GM13977 (cell line): ENCODE measurements around the gene MYOM1.
"Not testable (repeated sequence)": the region's sequence is repeated elsewhere in the genome, so short reads cannot be mapped to it uniquely, and the experiment has no call there.

ENCODE experiments used
- DNase-seq: peaks from one replicate; pipeline ENCODE4 v3.0.0; 2012; ENCODE audit warnings: low spot score
- in situ Hi-C: fragments of 300-500 bp; cut with MboI; formaldehyde crosslinking; loops from one replicate; pipeline ENCODE4 v1.12.0; 2022; ENCODE audit warnings: low sequenced_read_pairs, low pct_unique_long_range_greater_than_20kb, mixed read lengths, inconsistent platforms; ENCODE audit not compliant: unreplicated experiment
- TF ChIP-seq, protein P1 (sequence below): IDR thresholded peaks from 2 replicates; pipeline ENCODE4 v1.5.1; 2012; ENCODE audit warnings: mild to moderate bottlenecking, control low read depth; ENCODE audit not compliant: insufficient read depth; ENCODE audit errors: extremely low read depth, missing control alignments

Gene MYOM1

DNA sequence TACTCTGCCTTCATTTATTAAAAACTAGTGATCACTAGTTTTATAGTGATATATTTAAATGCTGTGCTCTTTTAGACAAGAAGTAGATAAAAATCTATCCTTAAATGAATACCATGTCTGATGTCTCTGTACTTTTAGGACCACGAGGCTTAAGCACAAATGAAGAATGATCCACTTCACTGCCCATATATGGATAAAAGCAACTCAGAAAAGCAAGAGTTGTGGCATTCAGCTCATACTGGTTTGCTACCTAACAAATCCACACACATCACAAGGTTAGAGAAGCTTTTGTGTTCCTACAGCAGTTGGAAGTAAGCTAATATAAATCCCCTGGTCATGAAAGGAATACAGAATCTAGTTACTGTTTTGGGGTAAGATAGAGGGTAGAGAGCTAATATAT, 134.2 kb downstream of the MYOM1 start:
- no peak for DNase-seq
- in situ Hi-C loops: no loop called here
- TF ChIP-seq, protein P1, sequence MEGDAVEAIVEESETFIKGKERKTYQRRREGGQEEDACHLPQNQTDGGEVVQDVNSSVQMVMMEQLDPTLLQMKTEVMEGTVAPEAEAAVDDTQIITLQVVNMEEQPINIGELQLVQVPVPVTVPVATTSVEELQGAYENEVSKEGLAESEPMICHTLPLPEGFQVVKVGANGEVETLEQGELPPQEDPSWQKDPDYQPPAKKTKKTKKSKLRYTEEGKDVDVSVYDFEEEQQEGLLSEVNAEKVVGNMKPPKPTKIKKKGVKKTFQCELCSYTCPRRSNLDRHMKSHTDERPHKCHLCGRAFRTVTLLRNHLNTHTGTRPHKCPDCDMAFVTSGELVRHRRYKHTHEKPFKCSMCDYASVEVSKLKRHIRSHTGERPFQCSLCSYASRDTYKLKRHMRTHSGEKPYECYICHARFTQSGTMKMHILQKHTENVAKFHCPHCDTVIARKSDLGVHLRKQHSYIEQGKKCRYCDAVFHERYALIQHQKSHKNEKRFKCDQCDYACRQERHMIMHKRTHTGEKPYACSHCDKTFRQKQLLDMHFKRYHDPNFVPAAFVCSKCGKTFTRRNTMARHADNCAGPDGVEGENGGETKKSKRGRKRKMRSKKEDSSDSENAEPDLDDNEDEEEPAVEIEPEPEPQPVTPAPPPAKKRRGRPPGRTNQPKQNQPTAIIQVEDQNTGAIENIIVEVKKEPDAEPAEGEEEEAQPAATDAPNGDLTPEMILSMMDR: no peak

- TF ChIP-seq, protein P1: no peak
- in situ Hi-C loops: no loop called here
- DNase-seq: no peak
Observed at GRCh38 chr18:3084206-3084605, 135.6 kb downstream of the MYOM1 start.

DNA sequence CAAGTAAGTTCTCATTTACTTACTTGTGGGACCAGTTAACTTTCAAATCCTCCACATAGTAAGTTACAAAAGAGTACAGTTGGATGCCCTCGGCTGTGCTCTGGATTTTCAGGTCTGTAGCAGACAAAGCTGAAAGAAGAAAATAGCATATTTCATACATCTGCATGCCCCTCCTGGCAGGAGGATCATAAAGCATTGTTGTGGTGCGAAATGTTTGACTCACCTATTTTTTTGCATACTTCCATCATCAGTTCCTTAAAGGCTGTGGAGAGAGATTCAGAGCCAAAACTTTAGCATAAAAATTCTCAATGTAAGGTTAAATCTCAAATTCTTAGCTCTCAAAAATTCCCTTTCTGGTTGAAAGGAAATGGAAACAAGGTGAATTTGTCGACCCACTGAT, 136.0 kb downstream of the MYOM1 start:
- no peak for DNase-seq
- TF ChIP-seq, protein P1: no peak
- in situ Hi-C loops: no loop called here

DNA sequence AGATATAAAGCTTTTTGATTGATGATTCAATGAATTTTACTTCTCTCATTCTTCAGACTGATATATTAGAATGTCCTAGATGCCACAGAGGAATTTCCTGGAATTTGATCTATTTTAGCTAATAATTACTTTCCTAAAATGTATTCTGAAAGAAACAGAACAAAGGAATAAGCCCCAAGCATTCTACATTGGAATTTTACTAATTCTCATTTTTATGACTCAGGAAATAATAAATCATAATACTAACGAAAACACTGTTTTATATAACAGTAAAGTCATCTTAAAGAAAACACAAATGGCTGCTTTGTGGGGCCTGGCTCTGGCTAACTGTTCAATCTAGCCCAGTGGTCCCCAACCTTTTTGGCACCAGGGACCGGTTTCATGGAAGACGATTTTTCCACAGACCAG, 138.2 kb downstream of the MYOM1 start:
- DNase-seq: no peak
- in situ Hi-C loops: no loop called here
- TF ChIP-seq, protein P1: no peak

DNA sequence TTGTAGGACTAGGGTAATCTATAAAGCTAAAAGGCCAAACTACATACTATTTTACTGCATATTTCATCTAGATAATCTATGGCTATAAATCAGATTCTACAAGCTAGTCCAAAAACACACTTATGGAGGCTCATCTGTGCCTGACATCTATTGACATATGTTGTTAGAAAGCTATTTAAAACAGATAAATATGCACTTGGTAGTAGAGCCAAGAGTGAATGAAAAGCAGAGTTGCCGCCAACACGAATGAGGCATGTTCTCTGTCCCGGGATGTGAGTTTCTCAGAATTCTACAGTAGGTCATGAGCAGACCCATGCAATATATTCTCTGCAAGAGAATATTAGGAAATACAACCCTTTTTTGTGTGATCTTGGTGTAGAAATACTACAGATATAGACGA, 140.1 kb downstream of the MYOM1 start:
- DNase-seq: no peak
- TF ChIP-seq, protein P1: no peak
- in situ Hi-C loops: no loop called here

- TF ChIP-seq, protein P1: no peak
- in situ Hi-C loops: no loop called here
- no peak for DNase-seq
Observed at GRCh38 chr18:3075491-3075890, 144.3 kb downstream of the MYOM1 start.

GRCh38 chr18:3074087-3074486, 145.7 kb downstream of the MYOM1 start:
- in situ Hi-C loops: no loop called here
- TF ChIP-seq, protein P1: no peak
- no peak for DNase-seq

DNA sequence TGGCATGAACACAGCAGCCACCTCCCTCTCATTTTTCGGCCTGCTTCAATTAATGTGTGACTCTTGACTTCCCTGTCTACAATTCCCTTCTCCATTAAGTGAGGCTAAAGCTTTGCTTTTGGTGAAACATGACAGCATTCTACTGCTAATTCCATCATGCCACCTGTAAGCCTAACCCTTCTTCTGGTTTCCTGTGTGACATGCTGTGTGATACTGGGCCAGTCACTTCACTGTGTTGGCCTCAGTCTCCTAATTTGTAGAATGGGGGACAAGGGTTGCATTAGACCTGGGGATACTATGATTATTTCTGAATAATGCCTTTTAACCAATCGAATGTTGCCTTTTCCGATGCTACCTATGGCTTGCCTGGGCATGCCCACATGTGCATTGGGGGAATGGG, 146.4 kb downstream of the MYOM1 start:
- in situ Hi-C loops, DNase-seq: not testable (repeated sequence)
